ENCODE results near the gene CNKSR2.

CNKSR2 gene

DNA sequence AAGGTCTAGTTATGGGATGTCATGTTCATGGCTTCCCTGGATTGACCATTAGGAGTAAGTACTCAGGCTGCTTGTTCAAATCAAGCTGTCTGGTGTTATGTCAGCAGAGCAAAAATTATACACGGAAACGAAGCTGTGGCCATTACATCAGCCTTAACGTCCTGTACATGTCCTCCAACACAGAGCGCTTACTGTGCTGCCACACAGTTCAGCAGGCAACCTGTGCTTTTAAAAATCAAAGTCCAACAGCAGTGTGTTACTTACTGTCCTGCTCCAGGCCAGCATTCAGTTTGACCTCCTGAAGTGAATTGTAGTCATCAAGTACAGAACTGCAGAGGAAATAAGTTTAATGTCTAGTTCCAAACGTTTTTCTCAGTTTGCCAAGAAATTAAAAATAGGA is 237.9 kb downstream of the CNKSR2 start:
- DNase-seq, result no peak

DNA sequence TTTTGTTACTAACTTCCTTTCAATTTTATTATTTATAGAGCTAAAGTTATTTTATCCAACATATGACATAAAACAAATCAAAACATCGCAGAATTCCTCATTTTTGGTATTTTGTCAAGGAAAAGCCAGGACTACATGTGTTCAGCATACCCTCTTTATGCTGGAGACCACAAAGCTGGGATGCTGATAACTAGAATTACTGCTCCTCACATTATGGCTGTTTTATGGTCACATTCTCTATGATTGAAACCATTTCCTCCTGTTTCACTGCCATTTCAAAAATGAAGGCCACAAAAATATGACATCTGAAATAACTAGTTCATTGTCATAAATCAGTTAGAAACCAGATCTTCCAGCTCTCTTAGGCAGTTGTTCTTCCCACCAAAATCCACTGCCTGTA is 242.2 kb downstream of the CNKSR2 start:
- no peak for DNase-seq

DNA sequence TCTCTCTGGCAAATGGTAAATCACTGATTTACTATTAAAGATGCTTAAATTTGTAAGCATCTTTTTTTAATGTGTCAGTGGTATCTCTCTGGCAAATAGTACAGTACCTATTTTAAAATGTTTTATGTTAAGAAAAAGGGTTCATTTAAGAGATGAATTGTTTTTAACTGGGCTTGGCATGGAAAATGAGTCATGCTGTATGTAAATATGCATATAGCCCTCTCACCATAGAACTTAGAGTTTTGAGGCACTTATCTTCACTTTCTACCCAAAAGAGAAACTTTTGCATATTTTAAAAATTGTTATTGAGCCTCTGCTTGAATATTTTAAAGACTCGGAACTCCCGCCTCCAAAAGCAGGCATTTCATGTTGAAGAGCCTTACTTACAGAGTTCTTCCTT is 246.0 kb downstream of the CNKSR2 start:
- no peak for DNase-seq

DNA sequence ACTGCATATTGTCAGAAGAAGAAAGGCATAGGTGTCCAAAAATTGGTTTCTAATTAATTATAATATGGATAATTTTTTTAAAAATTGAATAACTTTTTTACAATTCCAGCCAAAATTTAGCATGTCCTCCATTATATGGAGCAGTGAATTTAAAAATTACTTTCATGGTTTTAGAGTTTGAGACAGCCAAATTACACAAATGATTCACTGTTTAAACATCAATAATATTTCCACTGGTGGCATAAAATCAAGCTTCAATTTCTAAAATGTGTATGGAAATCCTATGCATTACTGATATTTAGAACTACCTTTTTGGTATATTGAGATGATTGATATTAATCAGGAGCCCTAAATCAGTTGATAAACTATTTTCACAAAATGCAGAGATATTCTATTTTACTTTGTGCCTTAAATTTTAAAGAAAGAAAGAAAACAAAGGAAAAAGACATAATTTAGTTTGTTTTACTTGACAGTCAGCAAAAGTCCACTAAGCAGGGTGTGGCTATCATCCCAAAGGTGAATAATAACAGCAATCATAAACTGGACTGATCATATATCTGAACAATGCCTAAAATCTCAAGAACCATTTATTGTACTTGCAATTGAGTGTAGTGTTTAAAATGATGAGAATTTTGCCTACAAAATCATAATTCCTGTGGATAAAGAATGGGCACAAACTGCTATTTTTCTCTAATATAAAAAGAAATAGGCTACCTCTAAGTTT is 249.7 kb downstream of the CNKSR2 start:
- DNase-seq, result no peak

DNA sequence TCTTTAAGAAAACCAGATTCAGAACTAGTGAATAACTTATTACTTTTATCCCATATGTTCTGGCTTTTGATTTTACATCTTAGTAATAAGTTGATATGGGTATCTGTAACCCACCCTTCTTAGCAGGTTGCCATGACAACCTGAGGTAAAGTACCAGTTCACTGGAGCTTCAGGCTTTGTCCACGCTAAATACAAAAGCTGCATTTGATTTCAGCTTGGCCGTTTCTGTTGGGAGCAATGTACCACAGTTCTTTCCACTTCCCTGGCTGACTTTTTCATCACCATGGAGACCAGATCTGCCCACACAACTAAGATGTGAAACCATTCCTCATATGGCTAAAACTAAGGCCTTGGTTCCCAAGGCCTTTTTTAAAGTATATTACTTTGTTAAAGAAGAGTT is 257.8 kb downstream of the CNKSR2 start:
- DNase-seq, result peak; percentile 1

DNA sequence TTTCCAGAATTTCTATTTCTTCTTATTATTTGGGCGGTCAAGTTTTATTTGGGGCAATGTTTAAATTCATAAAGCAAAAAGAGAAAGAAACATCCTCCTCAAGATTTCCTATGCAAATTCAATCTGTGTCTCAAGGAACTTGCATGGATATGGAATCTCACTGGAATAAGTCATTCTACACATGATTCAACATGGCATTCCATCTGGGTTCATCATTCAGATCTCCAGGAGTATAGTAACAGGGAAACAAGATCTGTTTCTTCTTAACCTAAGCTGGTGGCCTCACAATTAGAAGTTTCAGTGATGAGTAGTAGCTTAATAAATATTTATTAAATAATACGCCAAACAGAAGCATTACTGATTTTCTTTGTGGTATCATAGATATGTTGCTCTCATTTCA is 264.1 kb downstream of the CNKSR2 start:
- peak; percentile 83 for DNase-seq

DNA sequence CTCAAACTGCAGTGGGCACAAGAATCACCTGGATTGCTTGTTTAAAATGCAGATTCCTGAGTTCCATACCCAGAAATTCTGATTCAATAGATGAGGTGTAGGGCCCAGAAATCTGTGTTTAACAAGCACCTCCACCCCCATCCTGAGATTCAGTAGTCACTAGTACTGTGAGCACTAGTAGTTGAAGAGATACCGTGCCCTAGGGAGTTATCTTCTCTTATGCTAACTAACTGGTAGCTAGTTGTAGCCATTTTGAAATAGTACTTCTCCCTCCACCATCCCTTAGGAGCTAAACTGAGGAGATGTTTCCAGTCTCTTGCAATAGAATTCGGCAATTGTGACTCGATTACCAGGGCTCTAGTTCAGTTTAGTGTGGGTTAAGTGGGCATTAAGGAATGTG is 265.6 kb downstream of the CNKSR2 start:
- no peak for DNase-seq

DNA sequence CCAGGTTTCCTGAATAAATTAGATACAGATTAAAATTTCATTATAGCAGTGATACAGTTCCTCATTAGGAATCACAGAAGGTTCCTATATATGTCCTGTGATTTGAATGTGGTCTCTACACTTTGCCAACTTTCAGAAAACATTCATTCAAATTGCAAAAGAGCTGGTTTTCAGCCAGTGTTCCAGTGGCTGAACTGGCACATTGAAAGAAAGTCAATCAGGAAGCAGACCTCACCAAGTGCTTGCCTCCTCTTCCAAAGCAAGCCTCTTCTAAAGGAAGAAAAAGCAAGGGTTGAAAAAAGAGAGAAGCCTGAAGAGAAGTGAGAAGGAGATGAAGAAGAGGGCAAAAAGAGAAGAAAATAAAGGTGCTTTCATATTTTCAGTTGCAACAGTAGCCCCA is 271.2 kb downstream of the CNKSR2 start:
- DNase-seq, result no peak

DNA sequence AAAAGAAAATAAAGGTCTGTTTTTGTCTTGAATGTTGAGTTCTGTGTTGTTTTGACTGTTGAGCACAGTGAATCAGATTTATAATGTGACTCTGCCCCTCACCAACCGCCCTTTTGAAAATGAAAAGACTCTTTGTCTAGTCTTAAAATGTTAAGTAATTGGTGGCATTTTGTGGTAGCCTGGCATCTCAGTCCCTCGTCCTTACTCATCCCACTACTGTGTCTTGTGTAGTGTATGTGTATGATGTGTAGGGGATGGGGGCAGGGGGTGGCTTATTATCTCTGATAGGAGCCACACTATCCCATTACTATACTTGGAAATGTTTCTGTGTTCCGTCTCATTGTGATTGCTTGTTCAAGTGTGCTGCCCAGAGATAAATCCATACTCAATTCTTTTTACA is 271.7 kb downstream of the CNKSR2 start:
- DNase-seq, result no peak

DNA sequence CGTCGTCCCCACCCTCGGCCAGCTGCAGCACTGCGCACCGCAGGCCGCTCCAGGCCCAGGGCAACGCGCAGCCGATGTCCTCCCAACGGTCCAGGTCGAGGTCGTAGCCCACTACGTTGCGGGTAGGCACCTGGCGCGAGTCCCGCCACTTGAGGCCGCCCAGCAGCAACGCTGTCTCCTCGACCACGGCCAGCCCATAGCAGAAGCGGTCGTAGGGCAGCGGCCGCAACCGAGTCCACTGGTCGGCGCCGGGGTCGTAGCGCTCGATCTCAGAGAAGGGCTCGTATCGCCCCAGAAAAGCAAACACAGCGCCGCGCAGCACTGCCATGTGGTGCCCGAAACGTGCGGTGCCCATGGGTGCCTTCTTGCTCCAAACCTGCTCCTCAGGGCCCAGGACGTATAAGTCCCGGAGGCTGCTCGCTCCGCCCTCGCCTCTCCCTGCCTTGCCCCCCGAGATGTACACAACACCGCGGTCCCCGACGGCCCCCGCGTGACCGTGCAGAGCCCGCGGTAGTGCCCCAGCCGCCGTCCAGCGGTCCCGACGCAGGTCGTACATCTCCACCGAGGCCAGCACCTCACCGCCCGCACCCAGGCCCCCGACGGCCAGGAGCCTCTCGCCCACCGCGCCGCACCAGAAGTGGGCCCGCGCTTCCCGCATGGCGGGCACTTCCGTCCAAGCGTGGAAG is 281.8 kb downstream of the CNKSR2 start:
- no peak for DNase-seq

DNA sequence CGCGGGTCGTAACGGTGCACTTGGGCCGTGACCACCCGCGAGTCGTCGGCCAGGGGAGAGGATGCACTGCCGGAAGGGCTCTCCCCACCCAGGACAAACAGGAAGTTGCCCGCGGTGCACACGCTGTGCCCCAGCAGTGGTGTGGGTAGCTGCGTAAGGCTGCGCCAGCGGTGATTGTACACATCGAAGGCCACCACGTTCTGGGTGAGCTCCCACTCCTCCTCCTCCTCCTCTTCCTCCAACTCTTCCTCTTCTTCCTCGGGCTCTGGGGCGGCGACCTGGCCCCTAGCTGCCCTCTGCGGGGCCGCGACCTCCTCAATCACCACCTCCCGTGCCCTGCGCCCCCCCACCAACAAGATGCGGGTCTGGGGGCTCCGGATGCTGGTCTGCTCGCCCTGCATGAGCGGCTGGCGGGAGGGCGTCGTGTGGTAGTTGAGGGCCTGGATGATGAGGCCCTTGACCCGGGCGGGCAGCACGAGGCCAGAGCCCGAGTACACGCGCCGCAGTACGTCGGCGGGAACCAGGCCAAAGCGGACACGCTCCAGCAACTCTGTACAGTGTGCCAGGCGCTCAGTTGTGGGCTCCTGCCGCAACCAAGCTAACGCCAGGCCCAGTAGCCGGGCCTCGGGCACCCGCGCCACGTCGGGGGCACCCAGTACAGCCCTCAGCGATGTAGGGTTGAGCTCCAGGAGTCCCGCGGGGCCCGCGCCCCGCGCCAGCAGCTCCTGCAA is 282.5 kb downstream of the CNKSR2 start:
- DNase-seq, result no peak

DNA sequence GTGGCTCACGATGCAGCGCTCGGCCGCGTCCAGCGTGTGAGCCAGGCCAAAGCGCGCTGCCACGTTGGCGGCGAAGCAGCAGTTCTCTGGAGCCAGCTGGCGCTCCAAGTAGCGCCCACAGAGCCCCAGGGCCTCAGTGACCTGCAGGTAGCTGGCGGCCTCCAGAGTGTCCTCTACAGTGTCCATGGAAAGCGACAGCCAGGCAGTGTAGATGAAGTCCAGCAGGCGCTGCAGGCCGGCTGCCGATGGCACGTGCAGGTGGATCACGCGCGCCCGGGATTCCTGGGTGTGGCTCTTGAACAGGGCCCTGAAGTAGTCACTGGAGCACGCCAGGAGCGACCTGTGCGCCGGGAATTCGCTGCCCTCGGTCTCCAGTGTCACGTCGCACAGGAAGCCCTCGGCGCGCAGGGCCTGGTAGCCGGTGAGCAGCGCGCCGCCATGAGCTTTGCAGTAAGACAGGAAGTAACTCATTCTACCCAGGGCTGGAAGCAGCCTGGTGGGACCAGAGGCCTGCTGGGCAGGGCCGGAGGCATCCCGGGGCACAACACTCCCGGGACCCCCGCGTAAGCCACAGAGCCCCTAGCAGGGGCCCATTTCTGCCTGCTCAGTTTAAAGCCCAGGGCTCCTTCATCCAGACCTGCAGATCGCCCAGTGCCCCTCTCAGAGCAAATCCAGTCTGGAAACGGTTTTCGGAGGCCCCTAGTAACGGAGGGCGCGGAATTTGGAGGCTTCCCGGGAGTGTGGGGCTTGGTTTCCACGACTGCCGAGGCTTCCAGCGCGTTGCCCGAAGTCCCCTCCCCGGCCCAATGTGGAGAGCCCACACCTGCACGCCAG is 283.3 kb downstream of the CNKSR2 start:
- no peak for DNase-seq

DNA sequence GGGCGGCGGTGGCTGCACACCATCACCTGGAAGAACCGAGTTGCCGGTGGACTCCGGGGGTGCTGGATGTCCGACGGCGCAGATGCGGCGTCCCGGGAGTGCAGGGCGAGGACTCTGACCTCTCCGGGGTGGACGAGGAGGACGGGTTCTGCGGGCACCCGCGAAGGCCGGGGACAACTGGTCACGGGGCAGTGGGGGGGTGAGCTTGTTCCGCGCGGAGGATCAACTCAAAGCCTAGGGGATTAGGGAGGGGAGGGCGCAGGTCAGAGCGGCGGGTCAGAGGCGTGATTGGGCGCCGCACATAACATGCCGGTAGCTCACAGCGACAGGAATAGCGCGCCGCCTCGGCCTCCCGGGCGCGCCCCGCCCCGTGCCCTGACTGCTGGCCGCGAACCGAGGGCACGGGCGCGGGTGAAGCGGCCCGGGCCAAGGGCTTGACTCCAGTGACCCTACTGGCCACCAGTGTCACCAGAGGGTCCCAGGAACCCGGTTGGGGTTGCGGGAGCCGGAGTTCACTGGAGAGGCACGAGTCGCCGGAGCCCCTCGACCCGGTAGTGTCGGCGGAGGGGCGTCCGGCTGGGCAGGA is 284.0 kb downstream of the CNKSR2 start, which contains the start of gene KLHL34:
Gene KLHL34, minus strand, starts transcription at position 179 of the 586 bp plus-strand sequence. CDS start 542 bp downstream, outside the sequence.
- DNase-seq, result no peak

DNA sequence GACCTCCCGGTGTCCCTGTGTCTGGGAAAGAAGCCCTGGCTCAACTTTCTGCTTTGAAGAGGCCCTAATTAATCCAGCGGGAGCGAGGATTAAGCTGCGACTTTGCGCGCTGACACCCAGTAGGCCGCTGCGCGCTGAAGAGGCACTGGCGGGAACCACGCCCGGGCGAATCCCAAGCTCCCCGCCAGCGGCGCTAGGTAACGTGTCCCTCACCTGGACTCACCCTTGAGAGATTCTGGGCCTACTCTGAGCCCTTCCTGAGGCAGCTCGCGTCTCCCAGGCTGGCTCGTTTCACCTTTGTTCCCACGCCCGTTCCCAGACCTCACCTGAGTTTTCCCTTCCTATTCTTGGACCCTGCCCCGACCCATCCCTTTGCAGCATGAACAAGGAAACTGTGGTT is 284.5 kb downstream of the CNKSR2 start:
- no peak for DNase-seq

DNA sequence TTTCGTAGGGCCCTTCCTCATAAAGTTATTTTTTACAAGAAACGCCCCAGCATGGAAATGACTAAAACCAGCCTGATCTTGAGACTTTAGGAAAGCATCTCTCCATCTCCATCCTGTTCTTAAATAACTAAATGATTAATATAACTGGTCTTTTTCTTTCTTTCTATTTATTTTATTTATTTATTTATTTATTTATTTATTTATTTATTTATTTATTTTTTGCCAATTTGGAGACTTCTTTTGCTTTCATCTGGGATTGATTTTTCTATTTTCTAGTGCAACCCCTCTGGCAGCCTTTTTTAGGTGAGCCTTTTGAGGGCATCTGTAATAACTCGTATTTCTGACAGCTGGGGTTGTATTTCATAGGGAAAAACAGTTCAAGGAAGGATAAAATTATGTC is 285.1 kb downstream of the CNKSR2 start:
- no peak for DNase-seq

DNA sequence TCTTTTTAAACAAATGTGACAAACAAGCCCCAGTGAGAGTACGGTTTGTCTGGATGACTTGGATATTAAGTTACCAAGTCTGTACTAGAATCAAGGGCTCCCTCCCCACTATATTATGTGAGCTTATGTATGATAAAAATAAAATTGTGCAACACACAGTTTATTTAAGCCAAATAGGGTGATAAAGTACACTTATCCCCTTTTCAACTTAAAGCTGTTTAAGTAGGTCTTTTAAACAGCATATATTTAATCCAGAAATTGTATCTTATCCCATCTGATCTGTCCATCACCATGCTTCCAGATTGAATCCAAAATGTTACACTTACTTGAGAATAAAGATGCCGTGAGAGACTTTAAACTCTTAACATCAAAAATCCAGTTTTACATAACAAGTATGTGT is 285.9 kb downstream of the CNKSR2 start:
- DNase-seq, result no peak

DNA sequence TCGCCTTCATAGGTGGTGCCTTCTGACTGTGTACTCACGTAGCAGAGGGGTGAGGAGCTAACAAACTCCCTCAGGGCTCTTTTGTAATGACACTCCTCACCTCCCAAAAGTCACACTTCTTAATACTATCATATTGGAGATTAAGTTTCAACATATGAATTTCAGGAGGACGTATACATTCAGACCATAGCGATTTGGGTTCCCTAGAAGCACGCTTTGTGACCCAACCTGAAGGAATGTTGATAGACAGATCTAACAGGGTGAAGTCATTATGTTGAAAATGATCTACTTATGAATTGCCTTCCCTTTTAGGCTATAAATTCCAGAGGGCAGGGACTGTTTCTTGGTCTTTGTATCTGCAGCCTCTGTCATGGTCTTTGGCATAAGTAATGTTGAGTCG is 287.1 kb downstream of the CNKSR2 start:
- peak; percentile 39 for DNase-seq

DNA sequence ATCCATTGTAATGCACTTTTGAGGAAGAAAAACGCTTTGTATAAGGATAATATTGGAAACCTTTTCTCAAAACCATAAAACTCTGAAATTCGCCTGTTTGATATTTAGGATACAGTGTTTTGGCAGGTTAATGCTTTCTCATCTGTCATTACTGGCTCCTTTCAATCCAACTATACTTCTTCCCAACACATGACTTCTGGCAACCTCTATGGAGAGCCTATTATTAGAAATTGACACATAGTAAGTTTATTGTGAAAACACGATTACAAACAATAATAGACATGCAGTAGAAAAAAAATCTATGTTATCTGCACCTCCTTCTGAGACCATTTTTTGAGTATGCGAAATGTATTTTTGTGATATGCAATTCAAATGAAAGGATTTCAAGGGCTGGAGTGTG is 288.5 kb downstream of the CNKSR2 start:
- no peak for DNase-seq

DNA sequence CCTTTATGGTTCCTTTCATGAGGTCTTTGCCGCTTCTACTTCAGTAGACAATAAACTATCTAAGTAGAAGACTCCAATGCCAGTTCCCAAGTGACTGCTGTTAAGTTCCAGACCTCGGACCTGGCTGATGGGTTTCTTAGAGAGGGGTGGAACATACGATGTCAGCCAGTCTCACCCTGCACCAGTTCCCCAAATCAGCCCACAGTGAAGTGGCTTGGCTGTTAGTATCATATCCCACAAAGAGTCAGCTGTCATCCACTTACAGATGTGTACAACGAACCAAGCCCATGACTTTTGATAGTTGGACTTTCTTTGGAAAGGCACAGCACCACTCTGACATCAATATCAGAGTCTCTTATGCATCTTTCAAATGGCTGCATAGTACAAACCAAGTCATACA is 292.0 kb downstream of the CNKSR2 start:
- no peak for DNase-seq

DNA sequence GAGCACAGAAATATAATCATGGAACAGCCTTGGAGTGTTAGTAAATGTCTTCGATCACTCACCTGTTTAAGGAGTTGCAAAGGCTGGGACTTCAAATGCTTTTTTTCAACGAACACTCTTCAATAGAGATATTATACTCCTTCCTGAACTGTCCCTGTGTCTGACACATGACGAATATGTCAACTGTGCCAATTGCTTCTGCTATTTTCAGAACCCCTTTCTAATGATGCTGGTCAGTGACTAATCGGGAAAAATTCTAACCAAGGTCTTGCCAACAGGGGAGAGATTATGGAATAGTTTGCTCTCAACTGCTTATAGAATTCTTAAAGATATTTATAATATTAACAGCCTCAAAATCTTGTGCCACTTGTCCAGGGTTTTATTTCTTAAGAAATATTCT is 292.5 kb downstream of the CNKSR2 start:
- DNase-seq, result peak; percentile 71

DNA sequence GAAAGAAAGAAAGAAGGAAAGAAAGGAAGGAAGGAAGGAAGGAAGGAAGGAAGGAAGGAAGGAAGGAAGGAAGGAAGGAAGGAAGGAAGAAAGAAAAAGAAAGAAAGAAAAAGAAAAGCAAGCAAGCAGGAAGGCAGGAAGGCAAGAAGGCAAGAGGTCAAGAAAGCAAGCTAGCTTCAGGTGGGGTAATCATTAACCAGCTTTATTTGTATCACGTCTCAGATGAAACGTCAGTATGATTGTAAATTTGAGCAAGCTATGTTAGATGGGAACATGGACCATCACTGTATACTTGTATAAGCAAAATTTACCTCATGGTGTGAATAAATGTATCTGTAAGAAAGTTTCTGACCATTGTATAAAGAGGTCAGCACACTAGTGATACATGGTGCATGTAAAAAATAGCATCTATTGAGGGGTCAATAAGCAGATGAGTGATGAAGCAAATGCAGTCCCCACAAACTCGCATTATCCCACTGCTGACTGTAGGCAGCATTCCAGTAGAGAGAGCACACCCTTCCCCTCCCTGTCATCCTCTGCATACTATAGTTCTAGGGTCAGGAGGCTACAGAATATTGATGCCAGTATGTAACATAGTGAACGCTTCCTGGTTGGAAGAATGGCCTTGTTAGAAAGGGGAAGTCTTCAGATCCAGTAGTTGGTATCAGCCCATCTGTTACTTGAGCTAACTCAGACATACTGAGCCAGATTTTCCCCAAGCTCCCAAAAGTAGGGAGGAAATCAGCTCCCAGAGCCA is 300.4 kb downstream of the CNKSR2 start:
- no peak for DNase-seq

DNA sequence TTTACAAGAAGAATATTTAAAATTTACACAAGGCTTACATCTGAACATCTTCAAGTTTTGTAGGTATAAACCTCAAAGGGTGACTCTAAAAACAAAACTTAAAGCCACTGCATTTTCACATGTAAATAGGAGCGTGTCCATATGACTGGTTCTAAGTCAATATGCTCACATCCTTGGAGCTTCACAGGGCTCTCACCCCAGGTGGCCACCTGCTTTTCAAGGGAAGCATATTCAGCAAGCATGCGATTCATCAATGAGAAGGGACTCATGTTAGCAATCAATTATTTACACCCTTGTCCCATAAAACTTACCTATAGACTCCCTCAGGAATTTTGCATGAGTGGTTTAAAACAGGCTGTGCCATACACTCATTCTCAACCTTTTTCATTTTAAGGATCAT is 301.7 kb downstream of the CNKSR2 start:
- no peak for DNase-seq
